Stomach (tissue), 4 donors: ENCODE measurements around the gene ACTR10.

ENCODE experiments used
- CTCF ChIP-seq, 7 experiments: fragments of 450-650 bp in 4 of 7; fragments of 200-600 bp in 3 of 7; sonication (generic) in 3 of 7; IDR thresholded peaks; one replicate each; pipeline ENCODE4 v1.5.1; 2016 to 2019; ENCODE audit warnings: antibody characterized with exemption in 7 of 7, control low read depth in 2 of 7, mild to moderate bottlenecking in 1 of 7
- EP300 ChIP-seq: sonication (generic); formaldehyde crosslinking; IDR thresholded peaks from one replicate; pipeline ENCODE4 v1.6.1; 2017; ENCODE audit warnings: antibody characterized with exemption

DNA sequence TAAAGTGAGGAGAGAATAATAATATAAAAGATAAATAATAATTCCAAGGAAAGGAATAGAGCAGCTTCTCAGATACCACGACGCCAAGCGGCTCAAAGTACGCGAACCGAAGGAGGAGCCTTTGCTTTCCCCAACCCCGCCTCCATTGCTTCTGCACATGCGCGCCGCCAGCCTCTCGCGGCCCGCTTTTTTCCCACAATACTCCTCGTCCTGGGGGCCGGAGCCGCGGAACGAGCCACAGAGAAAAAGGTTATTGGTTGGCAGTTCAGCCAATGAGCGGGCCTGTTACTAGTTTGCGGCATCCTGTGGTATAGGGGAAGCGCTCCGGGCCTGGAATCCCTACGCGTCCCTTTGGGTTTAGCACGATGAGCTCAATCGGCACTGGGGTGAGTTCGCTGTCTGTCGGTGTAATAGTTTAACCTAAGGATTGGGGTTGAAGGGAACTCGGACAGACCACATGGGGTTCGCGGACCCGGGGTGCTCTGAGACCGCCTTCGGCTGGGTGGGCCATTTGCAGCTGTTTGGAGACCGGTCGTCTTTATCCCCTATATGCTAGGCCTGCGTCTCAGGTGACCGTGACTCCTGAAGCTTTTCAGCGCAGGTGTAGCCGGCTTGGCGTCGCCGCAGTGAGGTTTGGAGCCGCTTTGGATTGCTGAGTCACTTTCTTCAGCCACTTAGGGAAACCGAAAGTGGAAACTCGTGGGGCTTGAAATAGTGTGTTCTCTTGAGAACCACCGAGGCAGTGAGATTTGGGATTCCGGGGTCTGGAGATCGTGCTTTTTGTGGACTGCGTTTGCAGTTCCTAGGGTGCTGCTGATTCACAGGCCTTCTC is 44.8 kb downstream of the ACTR10 start, which contains the start of gene PSMA3:
- no peak for TF ChIP-seq CTCF (IDR thresholded peaks at IDR 0.05)
- no peak for TF ChIP-seq EP300
